OCI-LY3 (cell line): Measurements from ENCODE around the gene PTPRH.

Source experiments
- H2AFZ ChIP-seq: fragments of 200-600, 300-600 bp; shearing (Covaris generic); 2 replicates; pipeline ENCODE4 v1.6.0; 2014; ENCODE audit warnings: antibody characterized with exemption, low read depth, low read length
- H3K27ac ChIP-seq: fragments of 200-600, 300-600 bp; sonication (generic); 2 replicates; pipeline ENCODE4 v1.5.1; 2014; ENCODE audit warnings: mild to moderate bottlenecking, low read length, moderate library complexity, mixed read lengths
- H3K27me3 ChIP-seq: fragments of 200-600, 300-600 bp; sonication (generic); 2 replicates; pipeline ENCODE4 v1.6.1; 2014; ENCODE audit warnings: low read depth, low read length, mixed read lengths
- H3K36me3 ChIP-seq: fragments of 200-600, 300-600 bp; sonication (generic); replicated peaks from 2 replicates; pipeline ENCODE3; 2014; ENCODE audit warnings: low read depth, low read length, mixed read lengths
- H3K4me1 ChIP-seq: fragments of 300-600, 200-600 bp; sonication (generic); 2 replicates; pipeline ENCODE4 v1.6.1; 2014; ENCODE audit warnings: low read length, mixed read lengths
- H3K4me2 ChIP-seq: fragments of 200-600, 300-600 bp; sonication (generic); 2 replicates; pipeline ENCODE4 v1.6.1; 2014; ENCODE audit warnings: low read length, mixed read lengths
- H3K4me3 ChIP-seq: fragments of 300-600, 200-600 bp; sonication (generic); 2 replicates; pipeline ENCODE4 v1.5.1; 2014; ENCODE audit warnings: antibody characterized with exemption, mild to moderate bottlenecking, low read length, moderate library complexity
- H3K79me2 ChIP-seq: fragments of 300-600, 200-600 bp; shearing (Covaris generic); 2 replicates; pipeline ENCODE4 v1.6.1; 2014; ENCODE audit warnings: mild to moderate bottlenecking, low read length, mixed read lengths
- H3K9ac ChIP-seq: fragments of 300-600, 200-600 bp; shearing (Covaris generic); 2 replicates; pipeline ENCODE4 v1.6.0; 2014; ENCODE audit warnings: mild to moderate bottlenecking, low read length, moderate library complexity
- H3K9me3 ChIP-seq: fragments of 200-600, 300-600 bp; shearing (Covaris generic); 2 replicates; pipeline ENCODE4 v1.6.1; 2014; ENCODE audit warnings: low read length, mixed read lengths; ENCODE audit not compliant: insufficient read depth
- H4K20me1 ChIP-seq: fragments of 200-600, 300-600 bp; sonication (generic); 2 replicates; pipeline ENCODE4 v1.6.1; 2016; ENCODE audit warnings: low read length, mixed read lengths; ENCODE audit not compliant: insufficient read depth
- EZH2phosphoT487 ChIP-seq: fragments of 200-600 bp; shearing (Covaris generic); IDR thresholded peaks from 2 replicates; pipeline ENCODE4 v1.6.1; 2018; ENCODE audit warnings: antibody characterized with exemption, mixed run types, low read depth
- TF ChIP-seq, protein P1 (sequence below): fragments of 200-600, 300-600 bp; sonication (generic); IDR thresholded peaks from 2 replicates; pipeline ENCODE4 v1.5.1; 2014; ENCODE audit warnings: antibody characterized with exemption, low read length, low read depth

The PTPRH gene

GRCh38 chr19:55213547-55213946, 4.2 kb upstream of the PTPRH start:
- Histone ChIP-seq H3K9ac (no peak overlapping the region), H3K27me3 (no peaks in the 10 kb centered on the region), H3K79me2 (no peaks in the 10 kb centered on the region), H3K9me3 (peaks cover 7% of the 10 kb centered on the region), H3K36me3 (no peaks in the 10 kb centered on the region), H4K20me1 (no peaks in the 10 kb centered on the region), H3K27ac (no peak overlapping the region), H3K4me3 (no peak overlapping the region), H2AFZ (no peak overlapping the region), H3K4me2 (no peak overlapping the region), H3K4me1 (no peaks in the 10 kb centered on the region)
- TF ChIP-seq, protein P1, sequence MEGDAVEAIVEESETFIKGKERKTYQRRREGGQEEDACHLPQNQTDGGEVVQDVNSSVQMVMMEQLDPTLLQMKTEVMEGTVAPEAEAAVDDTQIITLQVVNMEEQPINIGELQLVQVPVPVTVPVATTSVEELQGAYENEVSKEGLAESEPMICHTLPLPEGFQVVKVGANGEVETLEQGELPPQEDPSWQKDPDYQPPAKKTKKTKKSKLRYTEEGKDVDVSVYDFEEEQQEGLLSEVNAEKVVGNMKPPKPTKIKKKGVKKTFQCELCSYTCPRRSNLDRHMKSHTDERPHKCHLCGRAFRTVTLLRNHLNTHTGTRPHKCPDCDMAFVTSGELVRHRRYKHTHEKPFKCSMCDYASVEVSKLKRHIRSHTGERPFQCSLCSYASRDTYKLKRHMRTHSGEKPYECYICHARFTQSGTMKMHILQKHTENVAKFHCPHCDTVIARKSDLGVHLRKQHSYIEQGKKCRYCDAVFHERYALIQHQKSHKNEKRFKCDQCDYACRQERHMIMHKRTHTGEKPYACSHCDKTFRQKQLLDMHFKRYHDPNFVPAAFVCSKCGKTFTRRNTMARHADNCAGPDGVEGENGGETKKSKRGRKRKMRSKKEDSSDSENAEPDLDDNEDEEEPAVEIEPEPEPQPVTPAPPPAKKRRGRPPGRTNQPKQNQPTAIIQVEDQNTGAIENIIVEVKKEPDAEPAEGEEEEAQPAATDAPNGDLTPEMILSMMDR = no peak
- TF ChIP-seq EZH2phosphoT487 = no peak

DNA sequence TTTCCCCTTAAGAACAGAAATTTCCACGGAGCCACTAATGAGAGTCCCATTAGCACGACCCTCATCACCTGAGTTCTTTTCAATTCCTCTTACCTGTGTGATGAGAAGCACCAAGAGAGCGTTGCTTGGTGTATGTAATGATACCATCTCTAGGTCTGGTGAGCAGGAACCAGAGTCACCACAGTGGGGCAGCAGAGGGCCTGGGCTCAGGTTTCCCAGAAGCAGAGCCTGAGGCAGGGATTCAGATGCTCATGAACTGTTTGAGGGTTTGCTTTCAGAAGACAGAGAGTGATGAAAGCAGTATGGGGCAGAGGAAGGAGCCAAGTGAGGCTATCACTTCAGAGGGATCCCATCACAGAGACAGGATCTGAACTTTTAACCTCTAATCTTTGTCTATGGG, 3.1 kb upstream of the PTPRH start:
- H2AFZ ChIP-seq = no peak overlapping the region
- H3K9me3 ChIP-seq = peaks cover 7% of the 10 kb centered on the region
- no peaks in the 10 kb centered on the region for H3K36me3 ChIP-seq
- no peaks in the 10 kb centered on the region for H4K20me1 ChIP-seq
- H3K27ac ChIP-seq = no peak overlapping the region
- no peaks in the 10 kb centered on the region for H3K79me2 ChIP-seq
- no peaks in the 10 kb centered on the region for H3K27me3 ChIP-seq
- H3K4me3 ChIP-seq = no peak overlapping the region
- TF ChIP-seq, protein P1 = peak; percentile 51
- no peak for TF ChIP-seq EZH2phosphoT487
- H3K9ac ChIP-seq = no peak overlapping the region
- no peaks in the 10 kb centered on the region for H3K4me1 ChIP-seq
- no peak overlapping the region for H3K4me2 ChIP-seq

- H3K9me3 ChIP-seq = peaks cover 7% of the 10 kb centered on the region
- no peaks in the 10 kb centered on the region for H4K20me1 ChIP-seq
- no peak overlapping the region for H3K4me3 ChIP-seq
- H2AFZ ChIP-seq = no peak overlapping the region
- TF ChIP-seq EZH2phosphoT487 = no peak
- TF ChIP-seq, protein P1 = no peak
- H3K4me1 ChIP-seq = no peaks in the 10 kb centered on the region
- no peaks in the 10 kb centered on the region for H3K36me3 ChIP-seq
- no peak overlapping the region; the same call in 1 of the 2 replicates for H3K4me2 ChIP-seq
- no peaks in the 10 kb centered on the region for H3K79me2 ChIP-seq
- H3K27ac ChIP-seq = no peak overlapping the region
- H3K27me3 ChIP-seq = no peaks in the 10 kb centered on the region; the same call in 1 of the 2 replicates
- no peak overlapping the region for H3K9ac ChIP-seq
Measured at GRCh38 chr19:55209693-55210472, 582 bp upstream of the PTPRH start.

- no peaks in the 10 kb centered on the region for H3K4me1 ChIP-seq
- peaks cover 14% of the 10 kb centered on the region for H3K27me3 ChIP-seq
- H3K36me3 ChIP-seq = no peaks in the 10 kb centered on the region
- H3K4me2 ChIP-seq = no peak overlapping the region; the same call in 1 of the 2 replicates
- H3K27ac ChIP-seq = no peak overlapping the region
- H4K20me1 ChIP-seq = no peaks in the 10 kb centered on the region
- H3K79me2 ChIP-seq = no peaks in the 10 kb centered on the region
- no peak for TF ChIP-seq EZH2phosphoT487
- TF ChIP-seq, protein P1 = no peak
- H3K9me3 ChIP-seq = no peaks in the 10 kb centered on the region
- H3K4me3 ChIP-seq = no peak overlapping the region
- H3K9ac ChIP-seq = no peak overlapping the region
- no peak overlapping the region for H2AFZ ChIP-seq
Measured at GRCh38 chr19:55206664-55207500, 2.4 kb downstream of the PTPRH start.
